IMR-90 (cell line): Measurements from ENCODE around the gene SENP6. TPM values are rescaled to one million over a fixed set of nuclear protein-coding genes. Genes with fewer than 3 reads are reported as not detected.

Experiments used
- ATAC-seq: fragments of 200-7000 bp; cut with Tn5 transposase; 2 replicates; pipeline ENCODE4 v1.9.1; 2020; ENCODE audit warnings: low read depth, mild to moderate bottlenecking, moderate library complexity
- BruUV-seq: library from RNA; stranded (reverse); fragments of 400-500 nt; replicated peaks from 2 replicates; lab custom pipeline; 2021; lab: Mats Ljungman, UMichigan
- CTCF ChIA-PET: fragments of 300-600 bp; formaldehyde crosslinking; extraction: SDS; loops from one replicate; lab custom pipeline; 2021; ENCODE audit warnings: antibody characterized with exemption; lab: Yijun Ruan, JAX
- POLR2A ChIA-PET: fragments of 300-600 bp; sonication (Branson Sonifier 250); formaldehyde crosslinking; loops from one replicate; lab custom pipeline; 2022; ENCODE audit warnings: antibody characterized with exemption; ENCODE audit not compliant: unreplicated experiment; lab: Charles Lee
- DNase-seq: peaks from one replicate; pipeline ENCODE4 v3.0.0; 2013
- H2AFZ ChIP-seq: replicated peaks from 2 replicates; pipeline ENCODE3; 2013; ENCODE audit warnings: low read length, mild to moderate bottlenecking; ENCODE audit not compliant: poor library complexity
- H2AK5ac ChIP-seq: 2 replicates; pipeline ENCODE4 v1.6.1; 2013; ENCODE audit warnings: low read depth, low read length, inconsistent platforms
- H2AK9ac ChIP-seq: replicated peaks from 2 replicates; pipeline ENCODE3; 2013; ENCODE audit warnings: mild to moderate bottlenecking, low read depth, low read length, moderate library complexity; ENCODE audit not compliant: poor library complexity
- H2BK120ac ChIP-seq: 2 replicates; pipeline ENCODE4 v1.6.1; 2013; ENCODE audit warnings: low read depth, low read length, inconsistent platforms
- H2BK15ac ChIP-seq: 3 replicates; pipeline ENCODE4 v1.6.1; 2013; ENCODE audit warnings: low read depth, low read length, inconsistent platforms
- H2BK20ac ChIP-seq: 2 replicates; pipeline ENCODE4 v1.6.1; 2013; ENCODE audit warnings: low read depth, mild to moderate bottlenecking, inconsistent platforms, low read length, moderate library complexity
- H2BK5ac ChIP-seq: 2 replicates; pipeline ENCODE4 v1.6.1; 2013; ENCODE audit warnings: mild to moderate bottlenecking, low read depth, low read length, inconsistent platforms; ENCODE audit not compliant: poor library complexity, severe bottlenecking
- H3K14ac ChIP-seq: replicated peaks from 2 replicates; pipeline ENCODE4 v1.6.1; 2013; ENCODE audit warnings: low read depth, low read length, inconsistent platforms
- H3K18ac ChIP-seq: 2 replicates; pipeline ENCODE4 v1.6.1; 2013; ENCODE audit warnings: low read depth, low read length, control low read depth
- H3K23ac ChIP-seq: 2 replicates; pipeline ENCODE4 v1.6.1; 2013; ENCODE audit warnings: low read depth, low read length, inconsistent platforms
- H3K27ac ChIP-seq: 2 replicates; pipeline ENCODE4 v1.5.1; 2013; ENCODE audit warnings: mild to moderate bottlenecking, control low read depth, low read length; ENCODE audit not compliant: insufficient read depth
- H3K27me3 ChIP-seq: 2 replicates; pipeline ENCODE4 v1.6.1; 2013; ENCODE audit warnings: low read length; ENCODE audit not compliant: control insufficient read depth, insufficient read depth
- H3K36me3 ChIP-seq: 2 replicates; pipeline ENCODE4 v1.6.1; 2013; ENCODE audit warnings: low read length, mixed read lengths; ENCODE audit not compliant: control insufficient read depth, insufficient read depth
- H3K4ac ChIP-seq: 2 replicates; pipeline ENCODE4 v1.6.1; 2013; ENCODE audit warnings: low read depth, low read length, inconsistent platforms
- H3K4me1 ChIP-seq: 2 replicates; pipeline ENCODE4 v1.6.1; 2013; ENCODE audit warnings: low read length, mixed read lengths; ENCODE audit not compliant: control insufficient read depth, insufficient read depth
- H3K4me2 ChIP-seq: 2 replicates; pipeline ENCODE4 v1.6.1; 2013; ENCODE audit warnings: low read depth, mild to moderate bottlenecking, control low read depth, low read length, moderate library complexity
- H3K4me3 ChIP-seq: 2 replicates; pipeline ENCODE4 v1.5.1; 2013; ENCODE audit warnings: low read depth, mild to moderate bottlenecking, control low read depth, low read length, moderate library complexity; ENCODE audit not compliant: insufficient read depth
- H3K56ac ChIP-seq: 2 replicates; pipeline ENCODE4 v1.6.1; 2013; ENCODE audit warnings: low read length, inconsistent platforms; ENCODE audit not compliant: insufficient read depth; ENCODE audit errors: extremely low read depth
- H3K79me1 ChIP-seq, 2 experiments: 2 replicates each; pipeline ENCODE4 v1.6.1; 2013; ENCODE audit warnings: low read length in 2 of 2, inconsistent platforms in 1 of 2, low read depth in 1 of 2
- H3K9ac ChIP-seq: 2 replicates; pipeline ENCODE4 v1.6.1; 2013; ENCODE audit warnings: low read depth, low read length, control low read depth
- H3K9me1 ChIP-seq: 2 replicates; pipeline ENCODE4 v1.6.1; 2013; ENCODE audit warnings: low read length, inconsistent platforms; ENCODE audit not compliant: insufficient read depth
- H3K9me3 ChIP-seq: 2 replicates; pipeline ENCODE4 v1.6.1; 2013; ENCODE audit warnings: low read length; ENCODE audit not compliant: control insufficient read depth, insufficient read depth
- H4K20me1 ChIP-seq: 2 replicates; pipeline ENCODE4 v1.6.1; 2013; ENCODE audit warnings: low read length, inconsistent platforms; ENCODE audit not compliant: insufficient read depth
- H4K5ac ChIP-seq: 2 replicates; pipeline ENCODE4 v1.6.1; 2013; ENCODE audit warnings: mild to moderate bottlenecking, low read depth, low read length, control low read depth
- H4K8ac ChIP-seq, 2 experiments: 2 replicates each; pipeline ENCODE4 v1.6.1; 2013; ENCODE audit warnings: low read depth in 2 of 2, low read length in 2 of 2, control low read depth in 1 of 2, inconsistent platforms in 1 of 2
- H4K91ac ChIP-seq: 2 replicates; pipeline ENCODE4 v1.6.1; 2013; ENCODE audit warnings: low read depth, low read length, inconsistent platforms; ENCODE audit not compliant: insufficient read depth
- BHLHE40 ChIP-seq: fragments of 150-350 bp; IDR thresholded peaks from 2 replicates; pipeline ENCODE4 v1.6.1; 2016; ENCODE audit warnings: mild to moderate bottlenecking, low read depth, low read length
- CEBPB ChIP-seq: IDR thresholded peaks from 2 replicates; pipeline ENCODE4 v1.6.1; 2012; ENCODE audit warnings: low read depth, low read length, improper control_type of control experiment
- CHD1 ChIP-seq: IDR thresholded peaks from 2 replicates; pipeline ENCODE4 v1.6.1; 2012; ENCODE audit warnings: low read depth, low read length, improper control_type of control experiment
- CTCF ChIP-seq: conservative IDR thresholded peaks from 2 replicates; pipeline ENCODE4 v1.5.1; 2012; ENCODE audit warnings: mild to moderate bottlenecking, low read depth, low read length, improper control_type of control experiment
- FOS ChIP-seq: fragments of 150-350 bp; IDR thresholded peaks from 2 replicates; pipeline ENCODE4 v1.6.1; 2016; ENCODE audit warnings: low read depth, low read length
- MAZ ChIP-seq: IDR thresholded peaks from 2 replicates; pipeline ENCODE4 v1.6.1; 2012; ENCODE audit warnings: low read depth, mild to moderate bottlenecking, low read length, improper control_type of control experiment, moderate library complexity, borderline replicate concordance
- MXI1 ChIP-seq: IDR thresholded peaks from 2 replicates; pipeline ENCODE4 v1.6.1; 2012; ENCODE audit warnings: low read depth, mild to moderate bottlenecking, low read length, moderate library complexity, borderline replicate concordance
- NFE2L2 ChIP-seq: fragments of 150-350 bp; IDR thresholded peaks from 2 replicates; pipeline ENCODE4 v1.6.1; 2016; ENCODE audit warnings: low read depth, mild to moderate bottlenecking, low read length
- POLR2A ChIP-seq: IDR thresholded peaks from 2 replicates; pipeline ENCODE4 v1.6.1; 2012; ENCODE audit warnings: mild to moderate bottlenecking, low read depth, low read length
- RAD21 ChIP-seq: IDR thresholded peaks from 2 replicates; pipeline ENCODE4 v1.6.1; 2012; ENCODE audit warnings: low read length, improper control_type of control experiment
- RCOR1 ChIP-seq: IDR thresholded peaks from 2 replicates; pipeline ENCODE4 v1.6.1; 2012; ENCODE audit warnings: mild to moderate bottlenecking, low read length, improper control_type of control experiment; ENCODE audit not compliant: insufficient replicate concordance
- RFX5 ChIP-seq: IDR thresholded peaks from 2 replicates; pipeline ENCODE4 v1.8.0; 2012; ENCODE audit warnings: low read depth, mild to moderate bottlenecking, low read length, moderate library complexity
- SMC3 ChIP-seq: fragments of 150-350 bp; IDR thresholded peaks from 2 replicates; pipeline ENCODE4 v1.6.1; 2016; ENCODE audit warnings: low read depth, mild to moderate bottlenecking, antibody characterized with exemption, low read length, moderate library complexity
- USF2 ChIP-seq: fragments of 150-350 bp; IDR thresholded peaks from 2 replicates; pipeline ENCODE4 v1.6.1; 2017; ENCODE audit warnings: mild to moderate bottlenecking, antibody characterized with exemption, low read length, low read depth
- WGBS, 2 experiments: methylation state at CpG; one replicate each; pipeline versions ENCODE4 v1.1.5 to v1.1.7; 2013; ENCODE audit warnings: missing lambda C conversion rate in 2 of 2; ENCODE audit not compliant: insufficient read length in 1 of 2; ENCODE audit errors: extremely low coverage in 2 of 2; 5-methylcytosine and 5-hydroxymethylcytosine counted together
- dilution Hi-C: fragments of 300-500 bp; cut with HindIII; formaldehyde crosslinking; loops from one replicate; pipeline ENCODE4 v1.14.3; 2018; ENCODE audit warnings: low sequenced_read_pairs; ENCODE audit not compliant: unreplicated experiment
- in situ Hi-C: fragments of 300-500 bp; cut with MboI; formaldehyde crosslinking; loops from 3 replicates; pipeline ENCODE4 v1.14.3; 2019; ENCODE audit warnings: low sequenced_read_pairs, inconsistent platforms, mixed read lengths
- intact Hi-C: fragments of 100-400 bp; cut with micrococcal nuclease; formaldehyde crosslinking; loops from 2 replicates; pipeline ENCODE4 v1.10.0; 2022
- polyA plus RNA-seq, 3 experiments: library from polyadenylated mRNA; depleted of rRNA; stranded (reverse); fragments of >200 nt; gene quantifications; 2 replicates each; pipeline ENCODE4 v1.2.3, GENCODE V29; 2012; ENCODE audit warnings: low replicate concordance in 1 of 3
- total RNA-seq: library from RNA; depleted of rRNA; stranded (reverse); fragments of >200 nt; gene quantifications from 2 replicates; pipeline ENCODE4 v1.2.3, GENCODE V29; 2012
- TF ChIP-seq, protein P1 (sequence below): fragments of 150-350 bp; IDR thresholded peaks from 2 replicates; pipeline ENCODE4 v1.6.1; 2016; ENCODE audit warnings: low read depth, mild to moderate bottlenecking, low read length, moderate library complexity, borderline replicate concordance

The SENP6 gene
- total and polyA plus RNA-seq, 2 of the 4 experiments (the other 2 are of a cell fraction), result 23.1 to 25.8 TPM

DNA sequence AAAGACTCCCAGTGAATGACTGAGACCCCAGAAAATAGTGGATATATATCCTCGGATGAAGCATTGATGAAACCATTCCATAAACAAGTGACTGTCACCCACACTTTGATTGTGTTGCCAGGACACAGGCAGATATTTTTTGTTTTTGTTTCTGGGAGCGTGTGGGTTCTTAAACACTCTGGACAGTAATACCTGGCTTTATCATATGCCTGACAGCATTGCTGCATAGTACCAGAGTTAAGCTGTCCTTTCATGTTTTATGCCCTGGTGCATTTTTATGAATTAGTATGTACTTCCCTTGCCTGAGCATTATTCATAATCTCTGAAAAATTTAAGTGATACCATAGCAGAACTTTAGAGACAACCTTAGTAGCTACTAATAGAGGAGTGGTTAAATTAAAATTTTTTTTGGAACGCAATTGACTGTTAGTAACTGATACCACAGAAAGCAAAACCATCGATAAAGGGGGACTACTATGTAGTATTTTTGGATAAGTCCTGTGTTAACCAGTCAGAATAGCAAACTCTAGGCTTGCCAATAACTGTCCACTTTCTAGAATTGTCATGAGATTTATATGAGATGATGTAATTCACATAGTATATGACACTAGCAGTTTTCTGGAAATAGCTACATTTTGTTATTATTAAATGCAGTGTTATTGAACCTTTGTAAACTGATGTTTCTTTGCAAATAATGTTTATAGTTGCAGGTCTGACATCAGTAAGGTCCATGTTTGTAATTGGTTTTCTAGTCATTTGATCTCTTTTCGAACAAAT, 30.4 kb downstream of the SENP6 start:
- H4K8ac ChIP-seq, result no peak overlapping the region
- no peak overlapping the region; the same call in 1 of the 2 replicates for H3K9ac ChIP-seq
- no peaks in the 10 kb centered on the region for H3K9me3 ChIP-seq
- CTCF ChIA-PET, result no interaction called here
- H2AFZ ChIP-seq, result no peak overlapping the region
- H3K36me3 ChIP-seq, result peaks cover 19% of the 10 kb centered on the region
- H3K27me3 ChIP-seq, result no peaks in the 10 kb centered on the region
- no peak overlapping the region for H4K5ac ChIP-seq
- H3K4ac ChIP-seq, result no peak overlapping the region
- H2BK120ac ChIP-seq, result no peak overlapping the region
- dilution Hi-C loops, result no loop called here
- no peak overlapping the region for H3K23ac ChIP-seq
- no peak overlapping the region for H3K56ac ChIP-seq
- no peak overlapping the region for H3K14ac ChIP-seq
- ATAC-seq (peak; percentile 21; the same call in 1 of the 2 replicates), DNase-seq (peak; percentile 22)
- BruUV-seq, result no TSS peak
- H2BK5ac ChIP-seq, result no peak overlapping the region
- H3K4me1 ChIP-seq, result no peaks in the 10 kb centered on the region
- H3K9me1 ChIP-seq, result peaks cover under 1% of the 10 kb centered on the region; the same call in 1 of the 2 replicates
- H2AK5ac ChIP-seq, result no peak overlapping the region
- no peak overlapping the region for H2BK20ac ChIP-seq
- H3K4me2 ChIP-seq, result no peak overlapping the region
- no peak overlapping the region for H3K18ac ChIP-seq
- H3K79me1 ChIP-seq, result peaks cover 30 to 52% of the 10 kb centered on the region in 2 experiments
- peaks cover 10% of the 10 kb centered on the region; the same call in 1 of the 2 replicates for H4K20me1 ChIP-seq
- no peak overlapping the region for H3K27ac ChIP-seq
- H3K4me3 ChIP-seq, result no peak overlapping the region
- POLR2A ChIA-PET, result no interaction called here
- WGBS, 2 experiments, result no CpG with 5 or more reads among the region's 5 CpGs
- in situ Hi-C loops, result no loop called here
- H4K91ac ChIP-seq, result no peak overlapping the region
- no peak overlapping the region for H2BK15ac ChIP-seq
- H2AK9ac ChIP-seq, result no peak overlapping the region
- intact Hi-C loops, result no loop called here
- no peak for TF ChIP-seq NFE2L2
- no peak for TF ChIP-seq POLR2A
- TF ChIP-seq MXI1, result no peak
- TF ChIP-seq, protein P1, sequence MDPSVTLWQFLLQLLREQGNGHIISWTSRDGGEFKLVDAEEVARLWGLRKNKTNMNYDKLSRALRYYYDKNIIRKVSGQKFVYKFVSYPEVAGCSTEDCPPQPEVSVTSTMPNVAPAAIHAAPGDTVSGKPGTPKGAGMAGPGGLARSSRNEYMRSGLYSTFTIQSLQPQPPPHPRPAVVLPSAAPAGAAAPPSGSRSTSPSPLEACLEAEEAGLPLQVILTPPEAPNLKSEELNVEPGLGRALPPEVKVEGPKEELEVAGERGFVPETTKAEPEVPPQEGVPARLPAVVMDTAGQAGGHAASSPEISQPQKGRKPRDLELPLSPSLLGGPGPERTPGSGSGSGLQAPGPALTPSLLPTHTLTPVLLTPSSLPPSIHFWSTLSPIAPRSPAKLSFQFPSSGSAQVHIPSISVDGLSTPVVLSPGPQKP, result no peak
- TF ChIP-seq MAZ, result no peak
- no peak for TF ChIP-seq FOS
- no peak for TF ChIP-seq BHLHE40
- TF ChIP-seq RCOR1, result no peak
- no peak for TF ChIP-seq RAD21
- TF ChIP-seq CEBPB, result no peak
- no peak for TF ChIP-seq USF2
- TF ChIP-seq SMC3, result no peak
- TF ChIP-seq CHD1, result no peak
- TF ChIP-seq CTCF, result no peak
- no peak for TF ChIP-seq RFX5
